Adipose tissue (tissue), 3 donors: Measurements from ENCODE around the gene SOD2. TPM values are rescaled to one million over a fixed set of nuclear protein-coding genes. Genes with fewer than 3 reads are reported as not detected.

Source experiments
- H3K27ac ChIP-seq: one replicate; pipeline ENCODE4 v1.5.1; 2013; ENCODE audit warnings: low read depth, low read length
- WGBS, 3 donors: extraction: QIAGEN DNeasy Blood & Tissue Kit; methylation state at CpG; one replicate each; pipeline ENCODE4 v1.1.7; 2013; 5-methylcytosine and 5-hydroxymethylcytosine counted together
- polyA plus RNA-seq, 3 donors: library from polyadenylated mRNA; stranded (reverse); fragments of 200-250 nt; gene quantifications; one replicate each; pipeline ENCODE4 v1.2.3, GENCODE V29; 2013
- donor health status: healthy with polysubstance abuse.
- donor health status: Bipolar disorder and iron deficiency.
- donor health status: healthy.

The SOD2 gene
- polyA plus RNA-seq, 3 donors = 315 to 1,671 (median 608) TPM

DNA sequence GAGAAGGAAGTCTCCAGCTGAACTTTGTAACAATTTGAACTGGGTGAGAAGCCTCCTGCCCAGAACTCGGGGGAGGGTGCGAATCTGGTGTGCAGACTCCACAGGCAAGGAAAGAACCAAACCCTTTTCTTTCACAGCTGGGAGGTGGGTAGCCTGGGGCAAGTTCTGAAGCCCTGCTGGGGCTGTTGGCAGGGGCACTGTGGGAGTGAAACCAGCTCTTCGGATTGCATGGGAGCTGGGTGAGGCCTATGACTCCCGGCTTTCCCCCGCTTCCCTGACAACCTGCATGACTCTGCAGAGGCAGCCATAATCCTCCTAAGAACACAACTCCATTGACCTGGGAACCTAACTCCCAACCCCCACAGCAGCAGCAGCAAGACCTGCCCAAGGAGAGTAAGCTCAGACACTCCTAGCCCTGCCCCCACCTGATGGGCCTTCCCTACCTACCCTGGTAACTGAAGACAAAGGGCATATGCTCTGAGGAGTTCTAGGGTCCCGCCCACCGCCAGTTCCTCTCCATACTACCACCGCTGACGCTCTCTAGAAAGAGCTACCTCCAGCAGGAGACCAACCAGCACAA is 37.5 kb downstream of the SOD2 start:
- 90 to 96% (median 91%) methylated on average over 9 of the region's 9 CpGs for WGBS, 3 donors
- H3K27ac ChIP-seq = no peak overlapping the region

GRCh38 chr6:159654483-159655098 is 38.5 kb downstream of the SOD2 start:
- 0% methylated on average over 2 of the region's 2 CpGs for WGBS, 3 donors
- H3K27ac ChIP-seq = no peak overlapping the region

DNA sequence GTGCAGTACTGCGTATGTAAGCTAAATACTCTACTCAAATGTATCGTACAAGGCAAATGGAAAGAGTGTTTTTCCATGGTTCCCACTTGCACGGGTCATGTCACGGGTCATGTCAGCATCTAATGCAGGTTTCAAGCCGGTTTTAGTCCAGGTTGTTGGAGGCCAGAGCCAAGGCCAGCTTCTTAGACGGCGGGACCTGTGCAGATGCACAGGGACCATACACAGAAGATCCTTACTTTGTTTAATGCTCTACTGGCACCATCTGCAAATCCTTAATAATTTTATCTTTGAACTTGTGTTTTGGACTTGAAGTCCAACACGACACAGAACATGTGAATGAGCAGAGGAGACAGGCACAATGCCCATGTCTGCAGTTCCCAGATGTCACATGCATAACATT is 42.7 kb downstream of the SOD2 start:
- no peak overlapping the region for H3K27ac ChIP-seq
- 92 to 95% (median 94%) methylated on average over 8 of the region's 8 CpGs for WGBS, 3 donors

GRCh38 chr6:159649441-159649840 is 43.6 kb downstream of the SOD2 start:
- no peak overlapping the region for H3K27ac ChIP-seq
- 92 to 95% (median 94%) methylated on average over 7 of the region's 7 CpGs for WGBS, 3 donors

- WGBS, 3 donors = 75 to 87% (median 83%) methylated on average over 2 of the region's 2 CpGs
- no peak overlapping the region for H3K27ac ChIP-seq
Observed at GRCh38 chr6:159646733-159647132, 46.3 kb downstream of the SOD2 start.

DNA sequence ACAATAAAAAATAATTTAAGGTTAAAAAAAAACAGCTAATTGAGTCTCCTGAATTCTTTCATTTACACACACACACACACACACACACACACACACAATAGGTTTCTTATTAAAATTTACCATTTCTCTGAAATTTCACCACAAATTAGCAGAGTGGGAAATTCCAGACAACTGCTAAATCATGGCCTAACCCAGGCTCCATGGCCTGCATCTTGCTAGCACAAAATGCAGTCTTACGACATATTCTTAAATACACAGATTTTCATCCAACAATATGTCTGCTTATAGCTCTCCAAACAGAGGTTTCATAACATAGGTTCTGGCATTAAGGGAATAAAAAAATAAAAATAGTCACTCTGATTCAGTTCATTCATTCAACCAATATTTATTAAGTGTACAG is 46.9 kb downstream of the SOD2 start:
- H3K27ac ChIP-seq = no peak overlapping the region
- WGBS, 3 donors = 83 to 92% (median 88%) methylated on average over 1 of the region's 1 CpG

- H3K27ac ChIP-seq = no peak overlapping the region
- WGBS, 3 donors = 61 to 92% (median 74%) methylated on average over 4 of the region's 4 CpGs
Observed at GRCh38 chr6:159645640-159646039, 47.4 kb downstream of the SOD2 start.

Other genes starting within 250 kb of the SOD2 start
- 10 to 100 TPM; 36.9 to 99.5 (median 96.0) TPM for gene WTAP, start 34.3 kb upstream of the SOD2 start, polyA plus RNA-seq
- 10 to 100 TPM in 2 of 3 donors, 1 to 10 TPM in 1; 9.9 to 18.8 (median 16.9) TPM for gene ACAT2, start 68.8 kb upstream of the SOD2 start, polyA plus RNA-seq
- gene TCP1, start 96.4 kb upstream of the SOD2 start, polyA plus RNA-seq = 100 to 1,000 TPM in 2 of 3 donors, 10 to 100 TPM in 1; 70.0 to 141 (median 108) TPM
- gene MRPL18, start 97.2 kb upstream of the SOD2 start, polyA plus RNA-seq = 10 to 100 TPM; 29.7 to 72.1 (median 51.7) TPM
- under 1 TPM; 0.07 to 0.56 (median 0.56) TPM for gene PNLDC1, start 107.0 kb upstream of the SOD2 start, polyA plus RNA-seq
- gene MAS1, start 197.7 kb upstream of the SOD2 start, polyA plus RNA-seq = under 1 TPM in 1 of 3 donors, not detected in 2; under 0.01 TPM